Measurements from ENCODE around the gene PITPNC1.

The PITPNC1 gene

DNA sequence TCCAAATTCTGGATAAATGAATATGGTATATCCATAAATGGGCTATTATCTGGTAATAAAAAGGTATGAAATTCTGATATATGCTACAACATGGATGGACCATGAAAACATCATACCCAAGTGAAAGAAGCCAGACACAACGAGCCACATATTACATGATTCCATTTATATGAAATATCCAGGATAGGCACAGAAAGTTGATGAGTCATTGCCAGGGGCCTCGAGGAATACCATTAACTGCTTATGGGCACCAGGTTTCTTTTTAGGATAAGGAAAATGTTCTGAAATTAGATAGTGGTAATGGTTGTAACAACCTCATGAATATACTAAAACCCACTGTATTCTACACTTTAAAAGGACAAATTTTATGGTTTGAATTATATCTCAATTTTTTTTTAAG, 123.2 kb downstream of the PITPNC1 start:
- no peak overlapping the region for H3K4me2 ChIP-seq (ENCODE audit: low read depth, low read length)
- H3K4me3 ChIP-seq (ENCODE audit: low read length): no peak overlapping the region
- H3K79me2 ChIP-seq (ENCODE audit: low read length): peaks cover 8% of the 10 kb centered on the region; the same call in 1 of the 2 replicates
- H3K9ac ChIP-seq (ENCODE audit: low read length): no peak overlapping the region
- no peak overlapping the region for H3K27ac ChIP-seq (ENCODE audit: low read length)
- H4K20me1 ChIP-seq (ENCODE audit: insufficient read depth, low read length): no peaks in the 10 kb centered on the region
- no peaks in the 10 kb centered on the region for H3K9me3 ChIP-seq (replicated peaks; ENCODE audit: insufficient read depth, low read length)
- no peaks in the 10 kb centered on the region for H3K4me1 ChIP-seq (ENCODE audit: low read length)
- no peak for DNase-seq
- no peak overlapping the region for H2AFZ ChIP-seq (ENCODE audit: low read length)
- no peak for TF ChIP-seq EZH2phosphoT487 (IDR thresholded peaks at IDR 0.05; ENCODE audit: low read length)
- TF ChIP-seq, protein P1, sequence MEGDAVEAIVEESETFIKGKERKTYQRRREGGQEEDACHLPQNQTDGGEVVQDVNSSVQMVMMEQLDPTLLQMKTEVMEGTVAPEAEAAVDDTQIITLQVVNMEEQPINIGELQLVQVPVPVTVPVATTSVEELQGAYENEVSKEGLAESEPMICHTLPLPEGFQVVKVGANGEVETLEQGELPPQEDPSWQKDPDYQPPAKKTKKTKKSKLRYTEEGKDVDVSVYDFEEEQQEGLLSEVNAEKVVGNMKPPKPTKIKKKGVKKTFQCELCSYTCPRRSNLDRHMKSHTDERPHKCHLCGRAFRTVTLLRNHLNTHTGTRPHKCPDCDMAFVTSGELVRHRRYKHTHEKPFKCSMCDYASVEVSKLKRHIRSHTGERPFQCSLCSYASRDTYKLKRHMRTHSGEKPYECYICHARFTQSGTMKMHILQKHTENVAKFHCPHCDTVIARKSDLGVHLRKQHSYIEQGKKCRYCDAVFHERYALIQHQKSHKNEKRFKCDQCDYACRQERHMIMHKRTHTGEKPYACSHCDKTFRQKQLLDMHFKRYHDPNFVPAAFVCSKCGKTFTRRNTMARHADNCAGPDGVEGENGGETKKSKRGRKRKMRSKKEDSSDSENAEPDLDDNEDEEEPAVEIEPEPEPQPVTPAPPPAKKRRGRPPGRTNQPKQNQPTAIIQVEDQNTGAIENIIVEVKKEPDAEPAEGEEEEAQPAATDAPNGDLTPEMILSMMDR (IDR thresholded peaks at IDR 0.05; ENCODE audit: low read length): no peak
- TF ChIP-seq EZH2 (optimal IDR thresholded peaks at IDR 0.05; ENCODE audit: low read depth, low read length): no peak
- no peaks in the 10 kb centered on the region for H3K36me3 ChIP-seq (replicated peaks; ENCODE audit: insufficient read depth, low read length)
- no peaks in the 10 kb centered on the region for H3K9me2 ChIP-seq (replicated peaks; ENCODE audit: insufficient read depth, low read length)
- H3K27me3 ChIP-seq (replicated peaks; ENCODE audit: insufficient read depth, low read length): no peaks in the 10 kb centered on the region
- no peaks in the 10 kb centered on the region; the same call in 1 of the 2 replicates for H3F3A ChIP-seq (ENCODE audit: insufficient read depth, low read length)

DNA sequence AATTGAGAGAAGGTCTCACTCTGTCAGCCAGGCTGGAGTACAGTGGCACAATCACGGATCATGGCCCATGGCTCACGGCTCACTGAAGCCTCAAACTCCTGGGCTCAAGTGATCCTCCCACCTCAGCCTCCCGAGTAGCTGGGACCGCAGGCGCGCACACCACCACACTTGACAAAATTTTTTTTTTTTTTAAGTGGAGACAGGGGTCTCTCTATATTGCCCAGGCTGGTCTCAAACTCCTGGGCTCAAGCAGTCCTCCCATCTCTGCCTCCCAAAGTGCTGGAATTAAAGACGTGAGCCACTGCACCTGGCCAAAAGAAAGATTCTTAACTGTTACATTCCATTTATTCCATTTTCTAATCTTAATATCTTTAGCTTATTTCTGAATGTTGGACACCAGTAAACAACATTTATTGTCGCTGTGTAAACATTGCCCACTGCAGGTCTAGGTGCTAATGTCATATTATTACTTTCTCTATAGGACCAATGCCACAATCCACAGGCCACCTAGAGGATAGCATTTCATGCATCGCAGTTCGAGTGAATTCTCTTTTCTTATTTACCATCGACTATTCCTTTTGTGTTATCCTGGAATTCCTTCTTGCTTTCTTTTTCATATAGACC, 123.7 kb downstream of the PITPNC1 start:
- Histone ChIP-seq H3K9ac (ENCODE audit: low read length) (no peak overlapping the region), H3K4me2 (ENCODE audit: low read depth, low read length) (no peak overlapping the region), H3K4me1 (ENCODE audit: low read length) (no peaks in the 10 kb centered on the region), H3K9me2 (replicated peaks; ENCODE audit: insufficient read depth, low read length) (no peaks in the 10 kb centered on the region), H3K36me3 (replicated peaks; ENCODE audit: insufficient read depth, low read length) (no peaks in the 10 kb centered on the region), H3K27me3 (replicated peaks; ENCODE audit: insufficient read depth, low read length) (no peaks in the 10 kb centered on the region), H4K20me1 (ENCODE audit: insufficient read depth, low read length) (no peaks in the 10 kb centered on the region), H3K79me2 (ENCODE audit: low read length) (peaks cover 8% of the 10 kb centered on the region; the same call in 1 of the 2 replicates), H2AFZ (ENCODE audit: low read length) (no peak overlapping the region), H3K9me3 (replicated peaks; ENCODE audit: insufficient read depth, low read length) (no peaks in the 10 kb centered on the region), H3F3A (ENCODE audit: insufficient read depth, low read length) (no peaks in the 10 kb centered on the region; the same call in 1 of the 2 replicates), H3K4me3 (ENCODE audit: low read length) (no peak overlapping the region), H3K27ac (ENCODE audit: low read length) (no peak overlapping the region)
- no peak for DNase-seq
- TF ChIP-seq, protein P1 (IDR thresholded peaks at IDR 0.05; ENCODE audit: low read length): no peak
- TF ChIP-seq EZH2phosphoT487 (IDR thresholded peaks at IDR 0.05; ENCODE audit: low read length): no peak
- TF ChIP-seq EZH2 (optimal IDR thresholded peaks at IDR 0.05; ENCODE audit: low read depth, low read length): no peak

DNA sequence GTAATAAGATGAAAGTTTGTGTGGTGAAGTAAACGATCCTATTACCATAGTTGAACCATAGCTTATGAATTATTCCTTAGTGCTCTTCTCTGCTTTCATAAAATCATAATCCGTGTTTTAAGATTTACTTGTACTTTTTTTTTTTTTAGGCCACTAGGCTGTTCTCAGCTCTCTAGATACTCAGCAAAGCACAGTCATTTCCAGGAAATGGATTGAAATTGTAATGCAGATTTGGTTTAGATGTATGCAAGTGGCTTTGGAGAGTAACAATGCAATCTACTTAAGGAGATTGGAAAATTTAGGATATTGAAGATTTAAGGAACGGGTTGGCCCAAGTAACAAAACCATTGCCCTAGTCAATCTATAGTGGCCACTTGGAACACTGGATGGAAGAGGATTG, 125.1 kb downstream of the PITPNC1 start:
- no peak overlapping the region for H3K4me2 ChIP-seq (ENCODE audit: low read depth, low read length)

More for the DNA sequence above, 125.1 kb downstream of the PITPNC1 start:
- Histone ChIP-seq H3K79me2 (ENCODE audit: low read length) (peaks cover 10% of the 10 kb centered on the region), H4K20me1 (ENCODE audit: insufficient read depth, low read length) (no peaks in the 10 kb centered on the region), H3K27ac (ENCODE audit: low read length) (no peak overlapping the region), H2AFZ (ENCODE audit: low read length) (no peak overlapping the region), H3K9me3 (replicated peaks; ENCODE audit: insufficient read depth, low read length) (no peaks in the 10 kb centered on the region), H3K4me3 (ENCODE audit: low read length) (no peak overlapping the region), H3K9me2 (replicated peaks; ENCODE audit: insufficient read depth, low read length) (no peaks in the 10 kb centered on the region), H3K36me3 (replicated peaks; ENCODE audit: insufficient read depth, low read length) (no peaks in the 10 kb centered on the region), H3K4me1 (ENCODE audit: low read length) (no peaks in the 10 kb centered on the region), H3K27me3 (replicated peaks; ENCODE audit: insufficient read depth, low read length) (no peaks in the 10 kb centered on the region), H3F3A (ENCODE audit: insufficient read depth, low read length) (no peaks in the 10 kb centered on the region; the same call in 1 of the 2 replicates), H3K9ac (ENCODE audit: low read length) (no peak overlapping the region)
- TF ChIP-seq, protein P1 (IDR thresholded peaks at IDR 0.05; ENCODE audit: low read length): no peak
- TF ChIP-seq EZH2phosphoT487 (IDR thresholded peaks at IDR 0.05; ENCODE audit: low read length) (no peak), EZH2 (optimal IDR thresholded peaks at IDR 0.05; ENCODE audit: low read depth, low read length) (no peak)
- no peak for DNase-seq
